HUES48 (cell line): ENCODE results near the gene RNASEH2B.

Experiments used
- H3K27ac ChIP-seq: one replicate; pipeline ENCODE4 v1.7.0; 2013; ENCODE audit warnings: low read depth, low read length, inconsistent platforms
- H3K27me3 ChIP-seq: 2 replicates; pipeline ENCODE4 v1.6.1; 2013; ENCODE audit warnings: mild to moderate bottlenecking, low read length; ENCODE audit not compliant: control insufficient read depth, insufficient read depth
- H3K36me3 ChIP-seq: 2 replicates; pipeline ENCODE4 v1.6.1; 2013; ENCODE audit warnings: low read length; ENCODE audit not compliant: control insufficient read depth, insufficient read depth
- H3K4me1 ChIP-seq: 2 replicates; pipeline ENCODE4 v1.6.1; 2013; ENCODE audit warnings: mild to moderate bottlenecking, low read length; ENCODE audit not compliant: control insufficient read depth, insufficient read depth
- H3K4me3 ChIP-seq: 2 replicates; pipeline ENCODE4 v1.5.1; 2013; ENCODE audit warnings: mild to moderate bottlenecking, low read depth, low read length
- H3K9ac ChIP-seq: 2 replicates; pipeline ENCODE4 v1.6.1; 2013; ENCODE audit warnings: mild to moderate bottlenecking, low read depth, low read length, moderate library complexity
- H3K9me3 ChIP-seq: 2 replicates; pipeline ENCODE4 v1.6.1; 2013; ENCODE audit warnings: low read length; ENCODE audit not compliant: control insufficient read depth, insufficient read depth

The RNASEH2B gene

DNA sequence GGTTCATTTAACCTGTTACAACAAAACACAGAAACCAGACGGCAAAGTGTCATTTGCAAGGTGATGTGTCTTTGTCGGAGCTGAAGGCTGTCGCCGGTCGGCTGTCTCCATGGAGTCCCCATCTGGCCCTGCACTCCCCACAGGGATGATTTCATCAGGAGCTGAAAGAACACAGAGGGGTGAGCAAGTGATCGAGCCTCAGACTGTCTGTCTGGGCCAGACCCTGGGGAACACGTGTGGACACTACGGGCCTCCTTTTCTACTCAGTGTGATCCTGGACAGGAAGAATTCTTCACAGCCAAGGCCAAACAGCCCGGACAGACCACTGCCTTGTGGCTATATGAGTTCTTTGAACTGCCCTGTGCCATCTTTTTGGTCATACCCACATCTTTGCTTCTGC is 85.1 kb downstream of the RNASEH2B start:
- no peak overlapping the region for H3K27ac ChIP-seq
- H3K4me3 ChIP-seq = no peak overlapping the region
- no peaks in the 10 kb centered on the region for H3K36me3 ChIP-seq
- H3K9ac ChIP-seq = no peak overlapping the region
- H3K4me1 ChIP-seq = peaks cover 26% of the 10 kb centered on the region
- H3K9me3 ChIP-seq = no peaks in the 10 kb centered on the region
- peaks cover 7% of the 10 kb centered on the region; the same call in 1 of the 2 replicates for H3K27me3 ChIP-seq

- peaks cover 25% of the 10 kb centered on the region for H3K4me1 ChIP-seq
- H3K27me3 ChIP-seq = peaks cover 7% of the 10 kb centered on the region; the same call in 1 of the 2 replicates
- H3K9me3 ChIP-seq = no peaks in the 10 kb centered on the region
- H3K4me3 ChIP-seq = no peak overlapping the region
- no peak overlapping the region for H3K9ac ChIP-seq
- no peak overlapping the region for H3K27ac ChIP-seq
- H3K36me3 ChIP-seq = no peaks in the 10 kb centered on the region
Measured at GRCh38 chr13:50995854-50996253, 86.3 kb downstream of the RNASEH2B start.

GRCh38 chr13:50998326-50998725 is 88.7 kb downstream of the RNASEH2B start:
- H3K27me3 ChIP-seq = no peaks in the 10 kb centered on the region
- no peaks in the 10 kb centered on the region for H3K9me3 ChIP-seq
- no peak overlapping the region for H3K4me3 ChIP-seq
- no peak overlapping the region for H3K9ac ChIP-seq
- H3K27ac ChIP-seq = no peak overlapping the region
- H3K36me3 ChIP-seq = no peaks in the 10 kb centered on the region
- H3K4me1 ChIP-seq = peaks cover 20% of the 10 kb centered on the region

- Histone ChIP-seq H3K9ac (no peak overlapping the region), H3K27me3 (no peaks in the 10 kb centered on the region), H3K9me3 (no peaks in the 10 kb centered on the region), H3K4me1 (peaks cover 12% of the 10 kb centered on the region; the same call in 1 of the 2 replicates), H3K4me3 (no peak overlapping the region), H3K36me3 (no peaks in the 10 kb centered on the region), H3K27ac (no peak overlapping the region)
Measured at GRCh38 chr13:50999641-51000040, 90.0 kb downstream of the RNASEH2B start.

DNA sequence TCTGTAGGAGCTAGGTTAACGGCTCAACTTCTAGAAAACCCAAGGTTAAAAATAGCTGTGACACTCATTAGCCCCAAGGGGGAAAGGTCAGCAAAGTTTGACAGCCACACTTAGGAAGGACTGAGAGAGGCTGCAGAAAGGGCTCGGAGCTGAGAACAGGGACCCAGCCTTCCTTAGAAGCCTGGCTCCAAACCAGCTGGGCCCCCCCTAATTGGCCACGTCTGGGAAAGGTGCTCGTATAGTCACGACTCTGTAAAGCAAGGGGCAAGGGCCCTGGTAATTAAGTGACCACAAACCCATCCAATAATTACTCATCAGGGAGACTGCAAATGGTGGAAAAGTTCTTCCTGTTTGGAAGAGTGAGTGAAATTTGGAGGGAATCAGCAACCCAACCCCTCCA is 90.5 kb downstream of the RNASEH2B start:
- H3K9me3 ChIP-seq = no peaks in the 10 kb centered on the region
- peaks cover 16% of the 10 kb centered on the region for H3K4me1 ChIP-seq
- no peaks in the 10 kb centered on the region for H3K27me3 ChIP-seq
- H3K27ac ChIP-seq = no peak overlapping the region
- H3K4me3 ChIP-seq = no peak overlapping the region
- H3K36me3 ChIP-seq = no peaks in the 10 kb centered on the region
- H3K9ac ChIP-seq = no peak overlapping the region

GRCh38 chr13:51000571-51001260 is 91.1 kb downstream of the RNASEH2B start:
- Histone ChIP-seq H3K27ac (no peak overlapping the region), H3K9ac (no peak overlapping the region), H3K4me3 (no peak overlapping the region), H3K4me1 (peaks cover 21% of the 10 kb centered on the region), H3K27me3 (no peaks in the 10 kb centered on the region), H3K9me3 (no peaks in the 10 kb centered on the region), H3K36me3 (no peaks in the 10 kb centered on the region)

GRCh38 chr13:51001335-51001734 is 91.7 kb downstream of the RNASEH2B start:
- Histone ChIP-seq H3K9me3 (no peaks in the 10 kb centered on the region), H3K9ac (no peak overlapping the region), H3K36me3 (no peaks in the 10 kb centered on the region), H3K4me3 (no peak overlapping the region), H3K4me1 (peaks cover 21% of the 10 kb centered on the region), H3K27ac (no peak overlapping the region), H3K27me3 (no peaks in the 10 kb centered on the region)

DNA sequence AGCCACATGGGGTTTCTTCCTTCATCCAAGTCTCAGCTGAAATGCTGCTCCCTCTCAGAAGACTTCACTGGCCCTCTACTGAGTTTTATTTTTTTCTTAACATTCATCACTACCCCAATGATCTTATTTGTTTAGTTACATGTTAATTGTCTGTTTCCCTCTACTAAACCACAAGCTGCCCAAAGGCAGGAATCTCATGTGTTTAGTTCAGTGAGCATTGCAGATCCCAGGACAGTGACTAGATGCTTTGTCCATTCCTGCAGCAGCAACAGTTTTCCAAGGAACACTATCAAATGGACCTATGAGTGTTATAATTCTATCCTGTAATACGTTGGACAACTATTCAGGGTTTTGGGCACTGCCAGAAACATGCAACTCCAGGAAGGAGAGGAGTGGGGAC is 93.1 kb downstream of the RNASEH2B start:
- H3K4me1 ChIP-seq = peaks cover 21% of the 10 kb centered on the region
- no peak overlapping the region for H3K9ac ChIP-seq
- no peaks in the 10 kb centered on the region for H3K27me3 ChIP-seq
- no peak overlapping the region for H3K27ac ChIP-seq
- H3K36me3 ChIP-seq = no peaks in the 10 kb centered on the region
- no peak overlapping the region for H3K4me3 ChIP-seq
- H3K9me3 ChIP-seq = no peaks in the 10 kb centered on the region

DNA sequence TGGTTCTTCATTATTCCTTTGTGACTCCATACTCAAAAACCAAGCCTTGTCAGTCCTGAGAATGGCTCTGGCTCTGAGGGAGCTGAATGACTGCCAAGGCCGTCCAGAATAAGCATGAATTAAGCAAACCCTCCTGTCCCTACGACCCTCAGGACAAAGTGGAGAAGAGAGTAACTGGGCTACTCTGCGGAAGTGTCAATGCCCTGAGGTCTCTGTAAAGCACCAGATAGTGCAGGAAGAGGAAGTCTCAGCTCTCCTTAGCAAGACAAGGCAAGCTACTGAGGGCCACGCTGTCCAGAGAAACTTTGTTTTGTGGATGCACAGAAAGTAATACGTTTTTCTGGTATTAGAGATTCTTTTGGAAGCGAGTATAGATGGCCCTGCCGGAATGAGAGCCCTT is 94.1 kb downstream of the RNASEH2B start:
- Histone ChIP-seq H3K27me3 (no peaks in the 10 kb centered on the region), H3K27ac (no peak overlapping the region), H3K4me1 (peaks cover 21% of the 10 kb centered on the region), H3K4me3 (no peak overlapping the region), H3K9me3 (no peaks in the 10 kb centered on the region), H3K36me3 (no peaks in the 10 kb centered on the region), H3K9ac (no peak overlapping the region)

- peaks cover 21% of the 10 kb centered on the region for H3K4me1 ChIP-seq
- no peaks in the 10 kb centered on the region for H3K27me3 ChIP-seq
- no peaks in the 10 kb centered on the region for H3K9me3 ChIP-seq
- no peak overlapping the region for H3K9ac ChIP-seq
- no peak overlapping the region for H3K4me3 ChIP-seq
- no peak overlapping the region for H3K27ac ChIP-seq
- no peaks in the 10 kb centered on the region for H3K36me3 ChIP-seq
Measured at GRCh38 chr13:51004111-51004865, 94.7 kb downstream of the RNASEH2B start.

GRCh38 chr13:51004918-51005460 is 95.4 kb downstream of the RNASEH2B start:
- H3K4me1 ChIP-seq = peaks cover 21% of the 10 kb centered on the region
- no peak overlapping the region for H3K4me3 ChIP-seq
- no peak overlapping the region for H3K27ac ChIP-seq

More at GRCh38 chr13:51004918-51005460, 95.4 kb downstream of the RNASEH2B start:
- Histone ChIP-seq H3K9ac (no peak overlapping the region), H3K27me3 (no peaks in the 10 kb centered on the region), H3K9me3 (no peaks in the 10 kb centered on the region), H3K36me3 (no peaks in the 10 kb centered on the region)
